G401 (cell line): ENCODE data around the gene CYP2C18. TPM values are rescaled to one million over a fixed set of nuclear protein-coding genes. Genes with fewer than 3 reads are reported as not detected.
"Not testable (repeated sequence)": the region's sequence is repeated elsewhere in the genome, so short reads cannot be mapped to it uniquely, and the experiment has no call there.

Source experiments
- DNase-seq: peaks from one replicate; pipeline ENCODE4 v3.0.0-alpha.2; 2015; ENCODE audit warnings: low spot score
- in situ Hi-C: cut with HindIII; loops from 2 replicates; pipeline ENCODE4 v1.10.0; 2016; ENCODE audit warnings: low sequenced_read_pairs, mixed read lengths
- total RNA-seq: library from RNA; depleted of rRNA; stranded (reverse); fragments of >200 nt; shearing (Covaris generic); gene quantifications from 2 replicates; pipeline ENCODE4 v1.2.3, GENCODE V29; 2014; rRNA removed

The CYP2C18 gene
- total RNA-seq, 1 experiment from 2014 or later, result not detected

DNA sequence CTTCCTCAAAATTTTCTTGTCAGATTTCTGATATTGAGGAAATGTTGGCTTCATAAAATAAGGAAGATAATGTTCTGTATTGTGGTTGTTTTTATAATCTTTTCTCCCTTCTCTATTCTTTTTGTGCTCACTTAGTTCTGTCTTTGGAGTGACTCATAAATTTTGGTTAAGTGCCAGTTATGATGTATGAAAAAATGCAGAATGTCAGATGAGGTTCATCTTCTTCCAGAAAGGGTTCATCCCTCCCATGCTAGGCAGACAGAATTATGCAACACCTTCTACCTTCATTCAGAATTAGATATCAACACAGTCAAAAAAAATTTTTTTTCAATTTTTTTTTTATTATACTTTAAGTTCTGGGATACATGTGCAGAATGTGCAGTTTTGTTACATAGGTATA lies 42.3 kb downstream of the CYP2C18 start:
- in situ Hi-C loops, result no loop called here
- DNase-seq, result no peak

DNA sequence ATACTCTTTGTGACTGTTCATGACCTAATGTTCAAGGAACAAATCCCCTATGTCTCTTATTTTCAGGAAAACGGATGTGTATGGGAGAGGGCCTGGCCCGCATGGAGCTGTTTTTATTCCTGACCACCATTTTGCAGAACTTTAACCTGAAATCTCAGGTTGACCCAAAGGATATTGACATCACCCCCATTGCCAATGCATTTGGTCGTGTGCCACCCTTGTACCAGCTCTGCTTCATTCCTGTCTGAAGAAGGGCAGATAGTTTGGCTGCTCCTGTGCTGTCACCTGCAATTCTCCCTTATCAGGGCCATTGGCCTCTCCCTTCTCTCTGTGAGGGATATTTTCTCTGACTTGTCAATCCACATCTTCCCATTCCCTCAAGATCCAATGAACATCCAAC lies 51.7 kb downstream of the CYP2C18 start:
- DNase-seq, result no peak
- in situ Hi-C loops, result no loop called here

DNA sequence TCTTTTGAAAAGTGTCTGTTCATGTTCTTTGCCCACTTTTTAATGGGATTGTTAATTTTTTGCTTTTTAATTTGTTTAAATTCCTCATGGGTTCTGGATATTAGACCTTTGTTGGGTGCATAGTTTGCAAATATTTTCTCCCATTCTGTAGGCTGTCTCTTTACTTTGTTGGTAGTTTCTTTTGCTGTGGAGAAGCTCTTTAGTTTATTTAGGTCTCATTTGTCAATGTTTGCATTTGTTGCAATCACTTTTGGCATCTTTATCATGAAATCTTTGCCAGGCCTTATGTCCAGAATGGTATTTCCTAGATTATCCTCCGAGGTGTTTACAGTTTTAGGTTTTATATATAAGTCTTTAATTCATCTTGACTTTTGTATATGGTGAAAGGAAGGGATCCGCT lies 55.1 kb downstream of the CYP2C18 start:
- in situ Hi-C loops, result no loop called here

DNA sequence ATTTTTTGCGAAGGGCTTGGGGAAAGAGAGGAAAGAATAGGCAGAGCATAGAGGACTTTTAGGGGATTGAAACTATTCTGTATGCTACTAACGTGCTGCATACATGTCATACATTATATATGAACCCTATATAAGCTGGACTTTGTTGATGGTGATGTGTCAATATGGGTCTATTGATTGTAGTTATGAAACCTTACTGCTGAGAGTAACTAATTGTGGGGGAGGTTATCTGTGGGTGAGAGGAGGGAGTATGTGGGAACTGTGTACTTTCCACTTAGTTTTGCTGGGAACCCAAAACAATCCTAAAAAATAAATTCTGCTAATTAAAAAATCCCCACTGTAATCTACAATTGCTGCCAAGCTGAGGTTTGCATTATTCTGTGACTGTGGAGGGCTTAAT lies 63.6 kb downstream of the CYP2C18 start:
- in situ Hi-C loops, result no loop called here
- no peak for DNase-seq

More for the DNA sequence above, 55.1 kb downstream of the CYP2C18 start:
- no peak for DNase-seq

DNA sequence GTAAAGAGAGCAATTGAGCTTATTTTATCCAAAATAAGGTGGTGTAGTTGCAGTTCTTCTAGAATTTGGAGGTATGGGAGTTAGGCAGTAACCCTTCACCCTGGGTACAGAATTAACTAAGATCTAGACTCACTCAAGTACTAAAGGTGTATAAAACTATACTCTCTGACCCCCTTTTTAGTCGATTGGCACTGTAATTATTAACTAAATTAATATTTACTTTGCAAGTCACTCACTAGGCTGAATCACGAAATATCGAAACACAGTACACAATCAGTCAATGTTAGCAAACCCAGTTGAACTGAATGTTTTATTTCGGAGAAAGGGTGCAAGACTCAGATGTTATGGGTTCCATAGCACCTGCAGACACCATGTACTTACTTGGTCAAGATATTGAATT lies 64.3 kb downstream of the CYP2C18 start:
- in situ Hi-C loops, result no loop called here
- no peak for DNase-seq

DNA sequence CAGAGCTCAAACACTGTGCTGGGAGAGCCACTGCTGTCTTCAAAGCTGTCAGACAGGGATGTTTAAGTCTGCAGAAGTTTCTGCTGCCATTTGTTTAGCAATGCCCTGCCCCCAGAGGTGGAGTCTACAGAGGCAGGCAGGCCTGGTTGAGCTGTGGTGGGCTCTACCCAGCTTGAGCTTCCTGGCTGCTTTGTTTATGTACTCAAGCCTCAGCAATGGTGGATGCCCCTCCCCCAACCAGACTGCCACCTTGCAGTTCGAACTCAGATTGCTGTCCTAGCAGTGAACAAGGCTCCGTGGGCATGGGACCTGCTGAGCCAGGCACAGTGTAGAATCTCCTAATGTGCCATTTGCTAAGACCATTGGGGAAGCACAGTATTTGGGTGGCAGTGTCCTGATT lies 74.4 kb downstream of the CYP2C18 start:
- DNase-seq, result no peak
- in situ Hi-C loops, result no loop called here

DNA sequence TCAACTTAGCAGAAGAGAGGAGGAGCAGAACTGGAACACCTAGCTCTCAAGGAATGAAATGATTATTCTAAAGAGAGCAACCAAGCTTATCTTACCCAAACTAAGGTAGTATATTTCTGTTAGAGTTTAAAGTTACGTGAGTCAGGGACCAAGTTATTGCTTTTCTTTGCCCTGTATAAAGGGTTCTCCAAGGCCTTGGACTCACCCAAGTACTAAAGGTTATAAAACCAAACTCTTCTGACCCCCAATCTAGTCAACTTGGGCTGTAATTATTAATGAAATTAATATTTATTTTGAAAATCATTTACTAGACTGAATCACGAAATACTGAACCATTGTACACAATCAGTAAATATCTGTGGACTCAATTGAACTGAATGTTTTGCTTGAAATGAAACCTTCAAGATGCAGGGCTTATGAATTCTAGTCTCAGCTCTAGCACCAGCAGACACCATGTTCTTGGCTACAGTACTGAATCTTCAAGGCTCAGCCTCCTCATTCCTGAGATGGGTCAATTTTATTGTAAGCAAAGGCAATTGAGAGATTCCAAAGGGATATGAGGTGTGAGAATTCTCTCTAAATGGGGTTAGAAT lies 77.2 kb downstream of the CYP2C18 start:
- in situ Hi-C loops, result no loop called here
- no peak for DNase-seq

DNA sequence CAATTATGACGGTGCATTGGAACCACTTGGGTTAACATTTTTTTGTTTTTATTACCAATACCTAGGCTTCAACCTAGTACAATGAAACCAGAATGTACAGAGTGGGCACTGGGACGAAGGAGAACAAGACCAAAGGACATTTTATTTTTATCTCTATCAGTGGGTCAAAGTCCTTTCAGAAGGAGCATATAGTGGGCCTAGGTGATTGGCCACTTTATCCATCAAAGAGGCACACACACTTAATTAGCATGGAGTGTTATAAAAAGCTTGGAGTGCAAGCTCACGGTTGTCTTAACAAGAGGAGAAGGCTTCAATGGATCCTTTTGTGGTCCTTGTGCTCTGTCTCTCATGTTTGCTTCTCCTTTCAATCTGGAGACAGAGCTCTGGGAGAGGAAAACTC lies 78.9 kb downstream of the CYP2C18 start, which contains the start of gene CYP2C19:
Gene CYP2C19 (plus strand): TSS at position 289 of the 400 bp plus-strand sequence. CDS start 25 bp downstream, at position 314.
- in situ Hi-C loops, result no loop called here

DNA sequence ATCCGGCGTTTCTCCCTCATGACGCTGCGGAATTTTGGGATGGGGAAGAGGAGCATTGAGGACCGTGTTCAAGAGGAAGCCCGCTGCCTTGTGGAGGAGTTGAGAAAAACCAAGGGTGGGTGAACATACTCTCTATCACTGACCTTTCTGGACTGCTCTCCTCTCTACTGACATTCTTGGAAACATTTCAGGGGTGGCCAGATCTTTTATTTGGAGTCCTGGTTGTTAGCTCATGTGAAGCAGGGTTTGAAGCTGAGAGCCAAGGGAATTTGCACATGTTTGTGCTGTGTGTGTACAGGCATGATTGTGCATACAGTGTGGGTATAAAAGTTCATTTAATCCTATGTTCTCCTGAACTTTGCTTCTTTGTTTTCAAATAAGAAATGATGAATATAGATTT lies 91.9 kb downstream of the CYP2C18 start:
- DNase-seq, in situ Hi-C loops: not testable (repeated sequence)

More for the DNA sequence above, 78.9 kb downstream of the CYP2C18 start, which contains the start of gene CYP2C19:
- DNase-seq, result no peak

DNA sequence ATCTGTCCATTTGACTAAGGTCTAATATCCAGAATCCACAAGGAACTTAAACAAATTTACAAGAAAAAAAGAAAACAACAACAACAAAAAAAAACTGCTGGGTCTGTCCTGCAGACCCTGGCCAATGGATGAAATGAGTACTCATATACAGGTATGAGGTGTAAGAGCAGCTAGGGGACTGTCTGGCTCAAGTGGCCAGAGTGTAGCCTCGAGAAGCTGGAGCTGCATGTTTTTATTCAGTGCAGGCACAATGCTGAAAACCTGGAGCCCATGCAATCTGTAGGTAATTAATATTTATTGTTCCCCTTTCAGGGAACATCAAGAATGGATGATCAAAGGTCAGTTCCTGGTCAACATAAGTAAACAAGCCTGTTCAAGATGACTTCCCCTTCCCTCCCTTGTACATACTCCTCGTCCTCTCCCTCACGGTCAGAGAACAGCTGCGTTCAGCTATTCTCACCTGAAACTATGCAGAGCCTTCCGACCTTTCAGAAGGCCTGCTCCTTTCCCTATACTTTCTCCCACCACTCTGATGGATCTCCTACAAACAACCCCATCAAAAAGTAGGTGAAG lies 94.4 kb downstream of the CYP2C18 start:
- in situ Hi-C loops, result no loop called here
- no peak for DNase-seq

DNA sequence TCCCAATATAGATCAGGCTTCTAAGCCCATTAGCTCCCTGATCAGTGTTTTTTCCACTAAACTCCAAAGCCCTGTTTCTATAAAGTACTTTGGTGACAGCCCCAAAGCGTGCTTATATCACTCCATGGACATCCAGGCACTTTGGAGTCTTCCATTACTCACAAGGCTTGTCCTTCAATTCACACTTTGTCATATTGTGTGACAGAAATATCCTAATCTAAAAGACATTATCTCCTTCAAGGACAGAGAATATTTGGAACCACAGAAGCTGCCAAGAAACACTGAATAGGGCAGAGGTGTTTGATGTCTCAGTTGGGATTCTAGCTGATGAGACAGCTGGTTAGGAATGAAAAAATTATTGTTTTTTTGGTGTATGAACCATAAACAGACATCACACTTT lies 97.3 kb downstream of the CYP2C18 start:
- DNase-seq, result no peak
- in situ Hi-C loops, result no loop called here

DNA sequence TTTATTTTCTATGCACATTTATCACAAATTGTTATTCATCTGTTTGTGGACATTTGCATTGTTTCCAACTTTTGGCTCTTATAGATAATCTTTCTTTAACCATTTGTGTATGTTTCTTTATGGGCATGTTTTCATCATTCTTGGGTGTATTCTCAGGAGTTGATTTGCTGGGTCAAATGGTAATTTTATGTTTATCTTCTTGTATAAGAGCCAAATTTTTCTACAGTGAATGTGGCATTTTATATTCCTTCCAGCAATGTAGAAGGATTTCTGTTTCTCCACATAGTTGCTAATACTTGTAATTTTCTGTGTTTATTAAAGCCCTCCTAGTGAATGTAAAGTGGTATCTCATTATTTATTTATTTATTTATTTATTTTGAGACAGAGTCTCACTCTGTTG lies 100.7 kb downstream of the CYP2C18 start:
- in situ Hi-C loops, result no loop called here
- no peak for DNase-seq

DNA sequence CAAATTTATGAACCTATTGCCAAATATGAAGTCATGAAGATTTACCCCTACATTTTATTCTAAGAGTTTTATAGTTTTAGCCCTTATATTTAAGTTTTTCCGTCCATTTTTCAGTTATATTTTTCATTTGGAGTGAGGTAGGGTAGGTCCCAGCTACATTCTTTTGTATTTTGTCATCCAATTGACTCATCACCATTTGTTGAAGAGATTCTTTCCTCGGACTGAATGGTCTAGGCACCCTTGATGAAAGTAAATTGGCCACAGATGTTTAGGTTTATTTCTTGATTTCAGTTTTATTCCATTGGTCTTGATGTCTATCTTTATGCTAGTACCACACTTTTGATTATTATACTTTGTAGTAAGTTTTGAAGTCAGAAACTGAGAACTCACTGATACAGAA lies 101.7 kb downstream of the CYP2C18 start:
- in situ Hi-C loops, result no loop called here
- DNase-seq, result no peak

Other genes with a start within 250 kb of the CYP2C18 start
- 51.8 and 83.2 TPM in 2 replicates for gene HELLS, start 137.9 kb upstream of the CYP2C18 start, total RNA-seq
- gene CYP2C19, start 79.0 kb downstream of the CYP2C18 start, total RNA-seq, result not detected in 2 replicates